G401.6 (cell line): ENCODE results near the gene CSNK1G1.
"Not testable (repeated sequence)": the region's sequence is repeated elsewhere in the genome, so short reads cannot be mapped to it uniquely, and the experiment has no call there.

Experiments
- FAIRE-seq: peaks from 2 replicates; lab custom pipeline; 2012; peaks lifted over from hg19 to GRCh38; lab: Jason Lieb, UNC

Gene CSNK1G1

GRCh38 chr15:64287953-64288352, 68.0 kb downstream of the CSNK1G1 start:
- FAIRE-seq: peak; percentile 17

- FAIRE-seq: peak; percentile 89
Measured at GRCh38 chr15:64286473-64286872, 69.5 kb downstream of the CSNK1G1 start.

GRCh38 chr15:64285871-64286270, 70.1 kb downstream of the CSNK1G1 start:
- FAIRE-seq: no peak

- no peak for FAIRE-seq
Measured at GRCh38 chr15:64285150-64285549, 70.8 kb downstream of the CSNK1G1 start.

DNA sequence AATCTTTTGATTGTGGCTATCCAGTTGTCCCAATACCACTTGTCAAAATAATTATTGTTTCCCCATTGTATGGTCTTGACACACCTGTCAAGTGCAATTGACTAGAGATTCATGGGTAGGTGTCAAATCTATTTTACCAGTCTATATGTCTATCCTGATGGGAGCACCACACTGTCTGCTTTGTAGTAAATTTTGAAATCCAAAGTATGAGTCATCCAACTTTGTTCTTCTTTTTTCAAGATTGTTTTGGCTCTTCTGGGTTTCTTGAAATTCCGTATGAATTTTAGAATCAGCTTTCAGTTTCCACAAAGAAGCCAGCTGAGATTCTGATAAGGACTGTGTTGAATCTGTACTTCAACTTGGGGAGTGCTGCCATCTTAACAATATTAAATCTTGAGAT, 71.9 kb downstream of the CSNK1G1 start:
- FAIRE-seq: no peak

DNA sequence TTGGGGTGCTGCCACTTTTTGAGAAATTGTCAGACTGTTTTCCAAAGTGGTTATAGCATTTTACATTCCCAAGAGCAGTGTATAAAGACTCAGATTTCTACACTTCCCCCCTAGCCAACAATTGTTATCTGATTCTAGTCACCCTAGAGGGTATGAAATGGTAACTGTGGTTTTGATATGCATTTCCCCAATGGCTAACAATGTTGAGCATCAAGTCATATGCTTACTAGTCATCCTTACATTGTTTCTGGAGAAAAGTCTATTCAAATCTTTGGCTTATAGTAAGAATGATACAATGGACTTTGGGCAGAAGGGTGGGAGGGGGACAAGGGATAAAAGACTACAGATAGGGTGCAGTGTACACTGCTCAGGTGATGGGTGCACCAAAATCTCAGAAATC, 73.3 kb downstream of the CSNK1G1 start:
- no peak for FAIRE-seq

GRCh38 chr15:64279131-64279530, 76.8 kb downstream of the CSNK1G1 start:
- FAIRE-seq: no peak

DNA sequence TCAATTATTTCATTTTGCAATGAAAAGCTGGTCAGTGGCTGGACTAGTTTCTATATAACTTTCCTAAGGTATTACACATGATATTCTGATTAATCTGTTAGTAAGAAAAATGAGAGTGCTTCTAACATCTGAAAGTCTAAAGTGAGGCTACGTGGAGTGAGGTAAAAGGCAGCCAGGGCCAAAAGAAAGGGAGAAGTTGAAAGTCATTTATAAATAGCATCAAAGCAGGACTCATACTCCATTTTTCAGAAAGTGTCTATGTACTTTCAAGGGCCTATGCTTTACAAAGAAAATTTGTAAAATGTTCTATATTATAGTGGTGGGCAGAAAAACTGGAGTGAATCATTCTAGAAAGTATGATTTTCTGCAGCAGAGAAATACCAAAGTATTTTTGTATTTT, 80.0 kb downstream of the CSNK1G1 start:
- peak; percentile 19 for FAIRE-seq

- no peak for FAIRE-seq
Measured at GRCh38 chr15:64274341-64274950, 81.5 kb downstream of the CSNK1G1 start.

- no peak for FAIRE-seq
Measured at GRCh38 chr15:64267331-64267973, 88.5 kb downstream of the CSNK1G1 start.

- FAIRE-seq: not testable (repeated sequence)
Measured at GRCh38 chr15:64265188-64265587, 90.8 kb downstream of the CSNK1G1 start.

- no peak for FAIRE-seq
Measured at GRCh38 chr15:64264502-64264901, 91.5 kb downstream of the CSNK1G1 start.

GRCh38 chr15:64263567-64263966, 92.4 kb downstream of the CSNK1G1 start:
- peak; percentile 13 for FAIRE-seq

DNA sequence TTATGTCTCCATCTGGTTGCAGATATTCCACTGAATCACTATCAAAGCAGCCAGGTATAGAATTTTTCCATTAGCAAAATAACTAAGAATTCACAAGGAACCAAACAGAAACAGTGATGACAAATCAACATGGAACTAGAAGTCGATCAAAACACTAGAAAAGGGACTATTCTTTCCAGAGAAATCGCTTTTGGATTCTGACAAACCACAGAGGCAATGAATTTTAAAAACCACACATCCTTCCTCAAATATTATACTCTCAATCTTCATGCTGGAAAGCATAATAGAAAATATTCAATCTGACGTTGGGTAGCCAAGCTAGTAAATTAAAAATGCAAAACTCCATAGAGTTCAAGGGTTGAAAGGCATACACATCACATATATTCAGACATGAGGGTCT, 99.9 kb downstream of the CSNK1G1 start:
- FAIRE-seq: no peak

DNA sequence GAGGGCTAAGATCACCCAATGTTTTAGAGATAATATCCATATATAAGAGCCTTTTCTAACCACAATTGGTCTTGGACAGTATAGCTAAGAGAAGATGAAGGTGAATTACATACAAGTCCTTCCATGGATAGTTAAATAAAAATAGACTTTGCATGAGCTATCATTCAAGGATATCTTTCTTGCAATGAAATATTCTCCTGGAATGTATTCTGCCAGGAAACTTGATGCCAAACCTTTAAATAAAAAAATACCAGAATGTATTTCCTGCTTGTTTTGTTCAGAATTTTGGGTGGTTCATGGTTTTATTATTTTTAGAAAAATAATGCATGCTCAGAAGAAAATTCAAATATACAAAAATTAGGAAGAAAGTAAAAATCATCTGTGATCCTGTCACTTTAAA, 104.3 kb downstream of the CSNK1G1 start:
- no peak for FAIRE-seq

DNA sequence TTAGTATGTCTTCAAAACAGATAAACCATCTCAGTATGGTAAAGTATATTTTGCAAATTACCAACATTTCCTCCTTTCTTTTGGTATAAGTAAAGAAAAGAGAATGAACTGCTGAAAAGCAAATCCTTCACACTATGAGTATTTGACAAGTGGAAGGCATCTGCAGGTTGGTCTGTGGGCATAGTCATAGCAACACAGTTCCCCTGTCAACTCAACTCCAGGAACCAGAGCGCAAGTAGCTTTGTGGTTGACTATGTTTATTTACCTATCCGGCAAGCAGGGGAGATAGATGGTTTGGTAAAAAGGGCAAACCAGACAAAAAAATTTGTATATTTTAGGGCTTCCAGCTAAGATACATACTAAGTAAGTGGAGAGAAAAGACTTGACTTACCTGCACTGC, 104.9 kb downstream of the CSNK1G1 start:
- FAIRE-seq: no peak

DNA sequence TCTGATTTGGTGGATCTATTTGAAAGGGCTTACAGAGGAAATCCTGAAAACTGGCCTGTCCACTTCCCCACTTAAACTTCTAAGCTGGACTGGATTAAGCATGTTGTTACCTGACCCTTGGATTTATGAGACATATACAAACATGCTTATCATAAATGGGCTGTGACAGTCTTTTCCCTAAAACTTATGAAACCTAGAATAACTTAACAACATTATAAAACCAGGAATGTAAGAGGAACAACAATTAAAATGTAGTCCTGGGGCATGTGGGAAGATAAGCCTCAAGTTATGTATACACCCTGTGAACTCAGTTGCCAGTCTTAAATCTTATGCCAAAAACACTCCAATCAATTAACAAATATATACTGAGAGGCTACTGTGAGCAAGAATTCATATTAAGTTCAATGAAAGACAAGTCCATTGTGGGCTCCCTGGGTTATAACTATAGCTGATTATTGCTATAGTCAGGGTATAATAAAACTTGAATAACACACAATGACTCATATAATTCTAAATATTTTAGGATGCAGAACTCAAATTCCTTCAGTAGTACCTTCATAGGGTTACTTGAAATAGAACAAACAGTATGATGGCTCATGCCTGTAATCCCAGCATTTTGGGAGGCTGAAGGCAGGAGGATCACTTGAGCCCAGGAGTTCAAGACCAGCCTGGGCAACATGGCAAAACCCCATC, 105.9 kb downstream of the CSNK1G1 start:
- no peak for FAIRE-seq

- FAIRE-seq: no peak
Measured at GRCh38 chr15:64249406-64249805, 106.6 kb downstream of the CSNK1G1 start.

GRCh38 chr15:64247906-64248541, 107.9 kb downstream of the CSNK1G1 start:
- FAIRE-seq: no peak

- no peak for FAIRE-seq
Measured at GRCh38 chr15:64247535-64247905, 108.5 kb downstream of the CSNK1G1 start.

DNA sequence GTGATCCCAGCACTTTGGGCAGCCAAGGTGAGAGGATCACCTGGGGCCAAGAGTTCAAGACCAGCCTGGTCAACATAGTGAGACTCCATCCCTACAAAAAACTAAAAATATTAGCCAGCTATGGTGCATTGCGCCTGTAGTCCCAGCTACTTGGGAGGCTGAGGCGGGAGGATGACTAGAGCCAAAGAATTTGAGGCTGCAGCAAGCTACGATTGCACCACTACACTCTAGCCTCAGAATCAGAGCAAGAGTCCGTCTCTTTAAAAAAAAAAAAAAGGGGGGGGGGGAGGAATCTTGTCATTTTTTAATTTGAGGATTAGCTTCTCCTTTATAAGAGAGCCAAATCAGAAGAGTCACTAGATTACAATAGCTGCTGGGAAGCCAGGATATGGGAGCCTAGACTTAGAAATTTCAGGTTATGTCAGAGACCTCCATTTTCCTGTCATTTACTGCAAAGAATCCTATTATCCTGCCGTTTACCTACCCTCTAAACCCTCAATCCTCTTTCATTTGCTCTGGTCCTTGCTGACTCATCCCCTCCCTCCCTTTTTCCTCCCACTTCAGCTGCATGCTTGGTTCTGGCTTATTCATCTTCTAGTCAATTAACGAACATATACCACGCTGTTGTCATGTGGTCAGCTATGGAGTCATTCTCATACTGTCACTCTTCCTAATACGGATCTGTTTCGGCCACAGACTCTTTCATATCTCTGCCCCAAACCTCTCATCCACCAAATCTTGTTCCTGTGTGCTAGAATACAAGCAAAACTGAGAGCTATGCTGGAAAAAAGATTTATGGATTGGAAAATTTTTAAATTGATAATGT, 109.4 kb downstream of the CSNK1G1 start:
- no peak for FAIRE-seq

DNA sequence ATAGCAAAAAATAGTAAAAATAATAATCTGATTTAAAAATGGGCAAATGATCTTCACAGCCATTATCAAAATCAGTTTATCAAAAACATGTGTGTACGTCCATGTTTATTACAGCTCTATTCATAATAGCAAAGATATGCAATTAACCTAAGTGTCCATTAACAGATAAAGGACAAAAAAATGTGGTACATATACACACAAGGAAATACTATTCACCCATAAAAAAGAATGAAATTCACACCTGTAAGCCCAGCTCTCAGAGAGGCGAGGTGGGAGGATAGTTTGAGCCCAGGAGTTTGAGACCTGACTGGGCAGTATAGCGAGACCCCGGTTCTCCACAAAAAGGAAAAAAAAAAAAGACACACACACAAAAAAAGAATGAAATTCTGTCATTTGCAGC, 110.6 kb downstream of the CSNK1G1 start:
- no peak for FAIRE-seq
